Brain microvascular endothelial cell (primary cell): Measurements from ENCODE around the gene JAG2.

ENCODE experiments used
- DNase-seq: peaks from one replicate; pipeline ENCODE4 v3.0.0-alpha.2; 2020
- H3K27ac ChIP-seq: fragments of 250-450 bp; sonication (Bioruptor Pico); 2 replicates; pipeline ENCODE4 v1.5.1; 2020; ENCODE audit warnings: mild to moderate bottlenecking, moderate library complexity
- H3K27me3 ChIP-seq: fragments of 250-450 bp; sonication (Bioruptor Pico); replicated peaks from 2 replicates; pipeline ENCODE4 v1.5.1; 2020; ENCODE audit warnings: mild to moderate bottlenecking
- H3K36me3 ChIP-seq: fragments of 250-450 bp; sonication (Bioruptor Pico); replicated peaks from 2 replicates; pipeline ENCODE4 v1.5.1; 2020; ENCODE audit warnings: mild to moderate bottlenecking
- H3K4me3 ChIP-seq: 2 replicates; pipeline ENCODE4 v1.5.1; 2011; ENCODE audit warnings: low read depth, mild to moderate bottlenecking, control low read depth, low read length, moderate library complexity
- in situ Hi-C: cut with HindIII; loops from 2 replicates; pipeline ENCODE4 v1.10.0; 2017; ENCODE audit warnings: low sequenced_read_pairs, low pct_ligation_motif_present
- TF ChIP-seq, protein P1 (sequence below): IDR thresholded peaks from 2 replicates; pipeline ENCODE4 v1.5.1; 2011; ENCODE audit warnings: low read depth, mild to moderate bottlenecking, moderate library complexity, low read length, control low read depth, inconsistent platforms; ENCODE audit errors: missing control alignments

The JAG2 gene

DNA sequence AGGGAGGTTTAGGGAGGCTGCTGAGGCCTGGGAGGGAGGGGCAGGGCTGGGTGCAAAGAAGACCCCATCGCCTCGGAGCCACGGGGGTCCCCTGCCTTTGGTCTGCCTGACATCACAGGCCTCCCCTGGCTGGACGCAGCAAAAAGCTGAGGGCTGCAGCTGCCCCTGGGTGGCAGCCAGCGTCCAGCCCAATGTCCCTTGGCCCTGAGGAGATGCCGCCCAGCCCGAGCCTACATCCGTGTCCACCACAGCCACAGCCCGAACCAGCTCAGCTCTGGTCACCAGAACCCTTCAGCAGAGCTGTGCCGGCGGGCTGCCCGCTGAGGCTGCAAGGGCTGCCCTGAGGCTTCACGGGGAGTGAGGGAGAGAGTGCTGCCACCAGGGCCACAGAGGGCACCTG lies 10.6 kb upstream of the JAG2 start:
- no peak overlapping the region for H3K27ac ChIP-seq
- no peak overlapping the region for H3K4me3 ChIP-seq
- H3K27me3 ChIP-seq, result no peaks in the 10 kb centered on the region
- TF ChIP-seq, protein P1, sequence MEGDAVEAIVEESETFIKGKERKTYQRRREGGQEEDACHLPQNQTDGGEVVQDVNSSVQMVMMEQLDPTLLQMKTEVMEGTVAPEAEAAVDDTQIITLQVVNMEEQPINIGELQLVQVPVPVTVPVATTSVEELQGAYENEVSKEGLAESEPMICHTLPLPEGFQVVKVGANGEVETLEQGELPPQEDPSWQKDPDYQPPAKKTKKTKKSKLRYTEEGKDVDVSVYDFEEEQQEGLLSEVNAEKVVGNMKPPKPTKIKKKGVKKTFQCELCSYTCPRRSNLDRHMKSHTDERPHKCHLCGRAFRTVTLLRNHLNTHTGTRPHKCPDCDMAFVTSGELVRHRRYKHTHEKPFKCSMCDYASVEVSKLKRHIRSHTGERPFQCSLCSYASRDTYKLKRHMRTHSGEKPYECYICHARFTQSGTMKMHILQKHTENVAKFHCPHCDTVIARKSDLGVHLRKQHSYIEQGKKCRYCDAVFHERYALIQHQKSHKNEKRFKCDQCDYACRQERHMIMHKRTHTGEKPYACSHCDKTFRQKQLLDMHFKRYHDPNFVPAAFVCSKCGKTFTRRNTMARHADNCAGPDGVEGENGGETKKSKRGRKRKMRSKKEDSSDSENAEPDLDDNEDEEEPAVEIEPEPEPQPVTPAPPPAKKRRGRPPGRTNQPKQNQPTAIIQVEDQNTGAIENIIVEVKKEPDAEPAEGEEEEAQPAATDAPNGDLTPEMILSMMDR, result no peak
- in situ Hi-C loops, result no loop called here
- no peak for DNase-seq
- H3K36me3 ChIP-seq, result no peaks in the 10 kb centered on the region

- no peak overlapping the region for H3K27ac ChIP-seq
- H3K36me3 ChIP-seq, result no peaks in the 10 kb centered on the region
- in situ Hi-C loops, result no loop called here
- TF ChIP-seq, protein P1, result no peak
- DNase-seq, result no peak
- no peak overlapping the region for H3K4me3 ChIP-seq
- no peaks in the 10 kb centered on the region for H3K27me3 ChIP-seq
Measured at GRCh38 chr14:105178868-105179140, 10.2 kb upstream of the JAG2 start.

- TF ChIP-seq, protein P1, result no peak
- no peak for DNase-seq
- no peak overlapping the region for H3K4me3 ChIP-seq
- no peaks in the 10 kb centered on the region for H3K36me3 ChIP-seq
- H3K27me3 ChIP-seq, result no peaks in the 10 kb centered on the region
- H3K27ac ChIP-seq, result no peak overlapping the region
- in situ Hi-C loops, result no loop called here
Measured at GRCh38 chr14:105178069-105178867, 9.7 kb upstream of the JAG2 start.

- TF ChIP-seq, protein P1, result no peak
- no peak overlapping the region for H3K27ac ChIP-seq
- H3K36me3 ChIP-seq, result no peaks in the 10 kb centered on the region
- no peak for DNase-seq
- in situ Hi-C loops, result no loop called here
- H3K4me3 ChIP-seq, result no peak overlapping the region
- no peaks in the 10 kb centered on the region for H3K27me3 ChIP-seq
Measured at GRCh38 chr14:105177082-105177481, 8.5 kb upstream of the JAG2 start.

GRCh38 chr14:105176513-105176912 lies 7.9 kb upstream of the JAG2 start:
- Histone ChIP-seq H3K4me3 (no peak overlapping the region), H3K27ac (no peak overlapping the region), H3K27me3 (no peaks in the 10 kb centered on the region), H3K36me3 (no peaks in the 10 kb centered on the region)
- TF ChIP-seq, protein P1, result no peak
- no peak for DNase-seq
- in situ Hi-C loops, result no loop called here
